MM.1S (cell line): ENCODE measurements around the gene SPDYE16.
"Not testable (repeated sequence)": the region's sequence is repeated elsewhere in the genome, so short reads cannot be mapped to it uniquely, and the experiment has no call there.

Experiments
- DNase-seq: peaks from one replicate; pipeline ENCODE4 v3.0.0-alpha.2; 2015
- H2AFZ ChIP-seq: fragments of 300-600 bp; sonication (generic); 2 replicates; pipeline ENCODE4 v1.6.0; 2016; ENCODE audit warnings: antibody characterized with exemption, low read length
- H3F3A ChIP-seq: fragments of 300-600 bp; sonication (generic); 2 replicates; pipeline ENCODE4 v1.6.1; 2016; ENCODE audit warnings: mild to moderate bottlenecking, antibody characterized with exemption, low read length, moderate library complexity, mixed read lengths; ENCODE audit not compliant: insufficient read depth
- H3K27ac ChIP-seq: fragments of 300-600 bp; sonication (generic); 2 replicates; pipeline ENCODE4 v1.5.1; 2016; ENCODE audit warnings: mild to moderate bottlenecking, low read length
- H3K27me3 ChIP-seq: fragments of 300-600 bp; sonication (generic); replicated peaks from 2 replicates; pipeline ENCODE4 v1.6.0; 2016; ENCODE audit warnings: low read length; ENCODE audit not compliant: insufficient read depth
- H3K36me3 ChIP-seq: fragments of 300-600 bp; sonication (generic); replicated peaks from 2 replicates; pipeline ENCODE4 v1.6.1; 2016; ENCODE audit warnings: mild to moderate bottlenecking, low read length, mixed read lengths; ENCODE audit not compliant: insufficient read depth
- H3K4me1 ChIP-seq: fragments of 300-600 bp; sonication (generic); 2 replicates; pipeline ENCODE4 v1.6.1; 2016; ENCODE audit warnings: low read length, mixed read lengths
- H3K4me2 ChIP-seq: fragments of 300-600 bp; sonication (generic); 2 replicates; pipeline ENCODE4 v1.6.0; 2016; ENCODE audit warnings: low read depth, low read length
- H3K4me3 ChIP-seq: fragments of 300-600 bp; sonication (generic); 2 replicates; pipeline ENCODE4 v1.5.1; 2016; ENCODE audit warnings: low read length, mixed read lengths
- H3K79me2 ChIP-seq: fragments of 300-600 bp; sonication (generic); 2 replicates; pipeline ENCODE4 v1.6.1; 2016; ENCODE audit warnings: mixed run types, low read length, mixed read lengths
- H3K9ac ChIP-seq: fragments of 300-600 bp; sonication (generic); 2 replicates; pipeline ENCODE4 v1.6.1; 2016; ENCODE audit warnings: low read length, mixed read lengths
- H3K9me2 ChIP-seq: fragments of 300-600 bp; sonication (generic); replicated peaks from 2 replicates; pipeline ENCODE4 v1.6.1; 2016; ENCODE audit warnings: mild to moderate bottlenecking, low read length, mixed read lengths; ENCODE audit not compliant: insufficient read depth
- H3K9me3 ChIP-seq: fragments of 300-600 bp; sonication (generic); replicated peaks from 2 replicates; pipeline ENCODE4 v1.6.1; 2016; ENCODE audit warnings: mild to moderate bottlenecking, low read length, mixed read lengths; ENCODE audit not compliant: insufficient read depth
- H4K20me1 ChIP-seq: fragments of 300-600 bp; sonication (generic); 2 replicates; pipeline ENCODE4 v1.6.1; 2016; ENCODE audit warnings: mild to moderate bottlenecking, low read length, moderate library complexity, mixed read lengths; ENCODE audit not compliant: insufficient read depth
- EZH2 ChIP-seq: fragments of 300-600 bp; sonication (generic); optimal IDR thresholded peaks from 2 replicates; pipeline ENCODE3; 2017; ENCODE audit warnings: low read depth, mild to moderate bottlenecking, antibody characterized with exemption, low read length, mixed read lengths
- EZH2phosphoT487 ChIP-seq: fragments of 300-600 bp; sonication (generic); IDR thresholded peaks from 2 replicates; pipeline ENCODE4 v1.6.1; 2018; ENCODE audit warnings: antibody characterized with exemption, low read length
- TF ChIP-seq, protein P1 (sequence below): fragments of 300-600 bp; sonication (generic); IDR thresholded peaks from 2 replicates; pipeline ENCODE4 v1.5.1; 2016; ENCODE audit warnings: antibody characterized with exemption, low read length, mixed read lengths

The SPDYE16 gene

DNA sequence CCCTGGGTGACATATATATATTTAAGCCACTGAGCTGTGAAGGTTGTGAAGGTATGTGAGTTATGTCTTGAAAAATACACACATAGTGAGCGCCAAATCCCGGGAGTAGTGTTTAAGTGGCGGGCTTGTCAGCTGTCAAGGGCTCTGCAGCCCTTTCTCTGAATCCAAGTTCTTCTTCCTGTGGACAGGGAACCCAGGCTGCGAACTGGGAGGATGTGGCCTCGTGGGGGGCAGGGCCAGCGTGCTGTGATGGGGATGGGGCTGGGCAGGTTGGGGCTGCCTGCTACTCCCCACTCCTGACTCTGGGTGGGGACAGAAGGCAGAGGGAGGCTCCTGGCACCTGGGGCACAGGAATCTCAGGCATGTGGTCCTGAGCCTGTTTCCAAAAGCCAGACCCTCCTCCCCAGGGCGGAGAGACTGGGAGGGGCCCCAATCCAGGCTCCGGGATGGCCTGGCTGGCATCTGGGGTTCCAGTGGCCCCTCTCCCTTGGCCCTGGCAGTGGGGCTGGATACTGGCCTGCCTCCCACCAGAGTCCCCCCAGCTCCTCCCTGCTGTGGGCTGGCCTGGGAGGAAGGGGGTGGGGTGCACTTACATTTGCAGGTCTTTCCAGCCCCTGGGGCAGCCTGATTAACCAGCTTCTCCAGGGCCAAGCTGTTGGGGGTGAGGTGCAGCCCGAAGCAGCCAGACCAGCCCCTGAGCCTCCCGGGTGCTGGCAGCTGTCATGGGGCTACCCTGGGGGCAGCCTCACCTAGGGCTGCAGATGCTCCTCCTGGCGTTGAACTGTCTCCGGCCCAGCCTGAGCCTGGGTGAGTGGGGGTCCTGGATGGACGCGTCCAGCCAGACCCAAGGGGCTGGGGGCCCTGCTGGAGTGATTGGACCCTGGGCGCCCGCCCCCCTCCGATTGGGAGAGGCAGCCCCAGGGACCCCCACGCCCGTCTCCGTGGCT lies 32.9 kb downstream of the SPDYE16 start, which contains the start of gene UPK3B:
Gene UPK3B (plus strand): TSS at position 622 of the 947 bp plus-strand sequence. CDS start 101 bp downstream, at position 723.
- Histone ChIP-seq H3K4me2 (no peak within 1 kb of the TSS), H3K9me2 (no peaks in the 10 kb centered on the region), H3K79me2 (no peaks in the 10 kb centered on the region), H3K27ac (no peak within 1 kb of the TSS), H3K4me1 (no peaks in the 10 kb centered on the region), H2AFZ (no peak within 1 kb of the TSS), H4K20me1 (no peaks in the 10 kb centered on the region), H3K4me3 (no peak within 1 kb of the TSS), H3K9me3 (no peaks in the 10 kb centered on the region), H3K36me3 (no peaks in the 10 kb centered on the region), H3K9ac (no peak within 1 kb of the TSS), H3K27me3 (no peaks in the 10 kb centered on the region), H3F3A (no peaks in the 10 kb centered on the region)
- TF ChIP-seq, protein P1, sequence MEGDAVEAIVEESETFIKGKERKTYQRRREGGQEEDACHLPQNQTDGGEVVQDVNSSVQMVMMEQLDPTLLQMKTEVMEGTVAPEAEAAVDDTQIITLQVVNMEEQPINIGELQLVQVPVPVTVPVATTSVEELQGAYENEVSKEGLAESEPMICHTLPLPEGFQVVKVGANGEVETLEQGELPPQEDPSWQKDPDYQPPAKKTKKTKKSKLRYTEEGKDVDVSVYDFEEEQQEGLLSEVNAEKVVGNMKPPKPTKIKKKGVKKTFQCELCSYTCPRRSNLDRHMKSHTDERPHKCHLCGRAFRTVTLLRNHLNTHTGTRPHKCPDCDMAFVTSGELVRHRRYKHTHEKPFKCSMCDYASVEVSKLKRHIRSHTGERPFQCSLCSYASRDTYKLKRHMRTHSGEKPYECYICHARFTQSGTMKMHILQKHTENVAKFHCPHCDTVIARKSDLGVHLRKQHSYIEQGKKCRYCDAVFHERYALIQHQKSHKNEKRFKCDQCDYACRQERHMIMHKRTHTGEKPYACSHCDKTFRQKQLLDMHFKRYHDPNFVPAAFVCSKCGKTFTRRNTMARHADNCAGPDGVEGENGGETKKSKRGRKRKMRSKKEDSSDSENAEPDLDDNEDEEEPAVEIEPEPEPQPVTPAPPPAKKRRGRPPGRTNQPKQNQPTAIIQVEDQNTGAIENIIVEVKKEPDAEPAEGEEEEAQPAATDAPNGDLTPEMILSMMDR = no peak
- TF ChIP-seq EZH2 = no peak
- TF ChIP-seq EZH2phosphoT487 = no peak
- DNase-seq = no peak

DNA sequence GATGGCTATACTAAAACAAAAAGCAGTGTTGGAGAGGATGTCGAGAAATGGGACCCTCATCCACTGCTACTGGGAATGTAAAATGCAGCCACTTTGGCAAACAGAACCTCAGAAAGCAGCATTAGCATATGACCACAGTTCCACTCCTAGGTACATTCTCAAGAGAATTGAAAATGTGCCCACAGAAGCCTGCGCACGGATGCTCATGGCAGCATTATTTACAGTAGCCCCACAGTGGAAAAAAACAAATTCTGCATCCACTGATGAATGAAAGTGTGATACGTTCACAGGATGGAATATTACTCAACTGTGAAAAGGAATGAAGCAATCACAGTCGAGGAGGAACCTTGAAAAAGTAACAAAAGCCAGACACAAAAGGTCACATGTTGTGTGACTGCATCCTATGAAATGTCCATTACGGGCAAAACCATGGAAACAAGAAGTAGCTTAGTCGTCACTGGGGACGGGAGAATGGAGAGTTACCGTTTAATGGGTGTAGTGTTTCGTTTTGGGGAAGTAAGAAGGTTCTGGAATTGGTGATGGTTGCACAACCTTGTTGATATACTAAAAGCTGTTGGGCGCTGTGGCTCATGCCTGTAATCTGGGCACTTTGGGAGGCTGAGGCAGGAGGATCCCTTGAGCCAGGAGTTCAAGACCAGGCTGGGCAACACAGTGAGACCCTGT lies 35.2 kb downstream of the SPDYE16 start:
- TF ChIP-seq EZH2phosphoT487 (no peak), EZH2 (no peak)
- TF ChIP-seq, protein P1 = no peak
- Histone ChIP-seq H3K27me3 (no peaks in the 10 kb centered on the region), H2AFZ (no peak overlapping the region), H3K9me3 (no peaks in the 10 kb centered on the region), H3K79me2 (no peaks in the 10 kb centered on the region), H3K27ac (no peak overlapping the region), H4K20me1 (no peaks in the 10 kb centered on the region), H3K4me2 (no peak overlapping the region), H3K36me3 (no peaks in the 10 kb centered on the region), H3K4me3 (no peak overlapping the region), H3K9ac (no peak overlapping the region), H3K9me2 (no peaks in the 10 kb centered on the region), H3K4me1 (no peaks in the 10 kb centered on the region), H3F3A (no peaks in the 10 kb centered on the region)
- DNase-seq = no peak

DNA sequence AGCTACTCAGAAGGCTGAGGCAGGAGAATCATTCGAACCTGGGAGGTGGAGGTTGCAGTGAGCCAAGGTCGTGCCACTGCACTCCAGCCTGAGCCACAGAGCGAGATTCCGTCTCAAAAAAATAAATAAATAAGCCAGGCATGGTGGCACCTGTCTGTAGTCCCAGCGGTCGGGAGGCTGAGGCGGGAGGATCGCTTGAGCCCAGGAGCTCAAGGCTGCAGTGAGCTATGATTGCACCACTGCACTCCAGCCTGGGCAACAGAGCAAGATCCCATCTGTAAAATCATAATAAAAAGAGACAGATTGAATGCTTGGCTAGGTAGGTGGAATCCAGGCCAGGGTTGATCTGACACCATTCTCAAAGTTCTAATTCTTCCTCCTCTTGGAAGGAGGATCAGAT lies 36.5 kb downstream of the SPDYE16 start:
- H3K4me2 ChIP-seq, H3K27ac ChIP-seq, H3K27me3 ChIP-seq, H3F3A ChIP-seq, H3K9me2 ChIP-seq, H3K79me2 ChIP-seq, H3K9ac ChIP-seq, DNase-seq, H4K20me1 ChIP-seq, H3K36me3 ChIP-seq, H3K4me1 ChIP-seq, H3K4me3 ChIP-seq, H2AFZ ChIP-seq, H3K9me3 ChIP-seq: not testable (repeated sequence)

DNA sequence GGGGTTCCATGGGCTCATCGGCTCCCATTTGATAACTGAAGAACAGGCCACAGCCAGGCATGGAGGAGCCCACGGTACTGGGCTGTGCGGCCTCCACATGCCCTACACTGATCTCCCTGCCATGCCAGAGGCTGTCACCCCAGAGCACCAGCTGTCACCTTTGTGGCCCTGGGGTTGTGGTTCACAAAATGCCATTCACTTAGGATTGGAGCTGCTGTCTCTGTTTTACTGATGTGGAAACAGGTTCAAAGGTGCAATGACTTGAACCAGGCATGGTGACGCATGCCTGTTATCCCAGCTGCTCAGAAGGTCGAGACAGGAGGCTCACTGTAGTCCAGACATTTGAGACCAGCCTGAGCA lies 37.0 kb downstream of the SPDYE16 start:
- H3K4me1 ChIP-seq = no peaks in the 10 kb centered on the region
- no peaks in the 10 kb centered on the region for H4K20me1 ChIP-seq
- no peak overlapping the region for H3K9ac ChIP-seq
- no peaks in the 10 kb centered on the region for H3F3A ChIP-seq
- no peaks in the 10 kb centered on the region for H3K79me2 ChIP-seq
- no peaks in the 10 kb centered on the region for H3K9me2 ChIP-seq
- H3K27ac ChIP-seq = no peak overlapping the region
- no peaks in the 10 kb centered on the region for H3K27me3 ChIP-seq
- H3K36me3 ChIP-seq = no peaks in the 10 kb centered on the region
- H3K4me2 ChIP-seq = no peak overlapping the region
- TF ChIP-seq EZH2phosphoT487 (no peak), EZH2 (no peak)
- TF ChIP-seq, protein P1 = no peak
- DNase-seq = no peak
- no peak overlapping the region for H3K4me3 ChIP-seq
- H2AFZ ChIP-seq = no peak overlapping the region
- no peaks in the 10 kb centered on the region for H3K9me3 ChIP-seq
